ENCODE measurements around the gene HAPLN3. TPM values are rescaled to one million over a fixed set of nuclear protein-coding genes. Genes with fewer than 3 reads are reported as not detected.
"Not testable (repeated sequence)": the region's sequence is repeated elsewhere in the genome, so short reads cannot be mapped to it uniquely, and the experiment has no call there.

HAPLN3 gene
- total and polyA plus RNA-seq, 2 experiments from 2014 or later = 4.2 to 6.6 TPM

DNA sequence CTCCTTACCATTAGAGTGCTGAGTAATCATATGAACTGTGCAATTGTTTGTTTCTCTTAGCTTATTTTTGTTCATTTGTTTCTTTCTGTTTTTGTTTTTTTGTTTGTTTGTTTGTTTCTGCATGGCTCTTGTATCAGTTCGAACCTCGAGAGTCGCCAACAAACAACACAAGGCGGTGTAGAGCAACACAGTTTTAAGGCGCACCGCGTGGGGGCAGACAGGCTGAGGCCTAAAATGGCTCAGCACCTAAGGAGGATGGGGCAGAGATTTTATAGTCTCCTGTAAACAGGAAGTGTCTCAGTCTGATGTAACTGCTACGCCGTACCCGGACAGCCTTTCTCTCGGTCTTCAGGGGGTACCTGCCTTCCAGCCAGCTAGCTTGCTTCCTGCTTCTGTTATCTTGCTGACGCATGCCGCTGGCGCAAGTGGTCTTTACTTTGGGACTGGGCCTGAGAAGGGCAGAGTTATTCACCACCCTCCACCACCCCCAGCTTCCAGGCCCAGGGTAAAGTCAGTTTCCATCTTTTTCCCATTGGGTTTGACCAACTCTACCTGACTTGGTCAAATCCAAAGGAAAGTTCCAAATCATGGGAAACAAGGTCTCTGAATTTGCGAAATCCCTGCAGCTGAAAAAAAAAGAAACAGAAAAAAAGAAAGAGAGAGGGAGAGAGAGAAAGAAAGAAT lies 43.6 kb upstream of the HAPLN3 start:
- 88% methylated on average over 15 of the region's 15 CpGs for WGBS (ENCODE audit: low lambda C conversion rate, missing lambda C conversion rate)
- no peak for TF ChIP-seq EZH2 (IDR thresholded peaks at IDR 0.05; ENCODE audit: borderline replicate concordance)
- TF ChIP-seq, protein P1, sequence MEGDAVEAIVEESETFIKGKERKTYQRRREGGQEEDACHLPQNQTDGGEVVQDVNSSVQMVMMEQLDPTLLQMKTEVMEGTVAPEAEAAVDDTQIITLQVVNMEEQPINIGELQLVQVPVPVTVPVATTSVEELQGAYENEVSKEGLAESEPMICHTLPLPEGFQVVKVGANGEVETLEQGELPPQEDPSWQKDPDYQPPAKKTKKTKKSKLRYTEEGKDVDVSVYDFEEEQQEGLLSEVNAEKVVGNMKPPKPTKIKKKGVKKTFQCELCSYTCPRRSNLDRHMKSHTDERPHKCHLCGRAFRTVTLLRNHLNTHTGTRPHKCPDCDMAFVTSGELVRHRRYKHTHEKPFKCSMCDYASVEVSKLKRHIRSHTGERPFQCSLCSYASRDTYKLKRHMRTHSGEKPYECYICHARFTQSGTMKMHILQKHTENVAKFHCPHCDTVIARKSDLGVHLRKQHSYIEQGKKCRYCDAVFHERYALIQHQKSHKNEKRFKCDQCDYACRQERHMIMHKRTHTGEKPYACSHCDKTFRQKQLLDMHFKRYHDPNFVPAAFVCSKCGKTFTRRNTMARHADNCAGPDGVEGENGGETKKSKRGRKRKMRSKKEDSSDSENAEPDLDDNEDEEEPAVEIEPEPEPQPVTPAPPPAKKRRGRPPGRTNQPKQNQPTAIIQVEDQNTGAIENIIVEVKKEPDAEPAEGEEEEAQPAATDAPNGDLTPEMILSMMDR (IDR thresholded peaks at IDR 0.05; ENCODE audit: poor library complexity) = no peak
- TF ChIP-seq EZH2phosphoT487 (IDR thresholded peaks at IDR 0.05; ENCODE audit: low read depth, severe bottlenecking, unreplicated experiment) = no peak
- Histone ChIP-seq H3K36me3 (replicated peaks; ENCODE audit: insufficient read depth, low read depth) (no peaks in the 10 kb centered on the region), H3K27me3 (no peaks in the 10 kb centered on the region), H3K79me2 (no peaks in the 10 kb centered on the region), H3K4me2 (no peak overlapping the region), H2AFZ (no peak overlapping the region), H3K4me1 (ENCODE audit: insufficient read depth) (peaks cover 8% of the 10 kb centered on the region), H3K9me3 (ENCODE audit: low read depth) (no peaks in the 10 kb centered on the region), H4K20me1 (ENCODE audit: insufficient read depth, poor library complexity, severe bottlenecking) (no peaks in the 10 kb centered on the region), H3K4me3 (no peak overlapping the region), H3K27ac (no peak overlapping the region), H3K9me2 (replicated peaks; ENCODE audit: insufficient read depth) (no peaks in the 10 kb centered on the region)
- DNase-seq (ENCODE audit: low spot score) = no peak

DNA sequence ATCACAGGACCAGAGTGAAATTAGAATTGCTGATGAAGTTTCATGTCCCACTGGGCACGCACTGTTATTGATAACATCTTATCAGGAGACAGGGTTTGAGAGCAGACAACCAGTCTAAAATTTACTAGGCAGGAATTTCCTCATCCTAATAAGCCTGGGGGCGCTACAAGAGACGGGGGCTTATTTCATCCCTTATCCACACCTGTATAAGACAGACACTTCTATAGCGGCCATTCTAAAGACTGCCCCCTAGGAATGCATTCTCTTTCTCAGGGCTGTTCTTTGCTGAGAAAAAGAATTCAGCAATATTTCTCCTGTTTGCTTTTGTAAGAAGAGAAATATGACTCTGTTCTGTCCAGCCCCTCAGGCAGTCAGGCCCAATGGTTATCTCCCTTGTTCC lies 39.1 kb upstream of the HAPLN3 start:
- not testable (repeated sequence) for H3K9me2 ChIP-seq (replicated peaks; ENCODE audit: insufficient read depth); H3K27me3 ChIP-seq; H3K4me3 ChIP-seq; H3K36me3 ChIP-seq (replicated peaks; ENCODE audit: insufficient read depth, low read depth); H3K27ac ChIP-seq; H3K79me2 ChIP-seq; H2AFZ ChIP-seq; H3K4me2 ChIP-seq; H3K4me1 ChIP-seq (ENCODE audit: insufficient read depth); H4K20me1 ChIP-seq (ENCODE audit: insufficient read depth, poor library complexity, severe bottlenecking); DNase-seq (ENCODE audit: low spot score); H3K9me3 ChIP-seq (ENCODE audit: low read depth)
- 89% methylated on average over 4 of the region's 4 CpGs for whole genome bisulfite sequencing (ENCODE audit: low lambda C conversion rate, missing lambda C conversion rate)

DNA sequence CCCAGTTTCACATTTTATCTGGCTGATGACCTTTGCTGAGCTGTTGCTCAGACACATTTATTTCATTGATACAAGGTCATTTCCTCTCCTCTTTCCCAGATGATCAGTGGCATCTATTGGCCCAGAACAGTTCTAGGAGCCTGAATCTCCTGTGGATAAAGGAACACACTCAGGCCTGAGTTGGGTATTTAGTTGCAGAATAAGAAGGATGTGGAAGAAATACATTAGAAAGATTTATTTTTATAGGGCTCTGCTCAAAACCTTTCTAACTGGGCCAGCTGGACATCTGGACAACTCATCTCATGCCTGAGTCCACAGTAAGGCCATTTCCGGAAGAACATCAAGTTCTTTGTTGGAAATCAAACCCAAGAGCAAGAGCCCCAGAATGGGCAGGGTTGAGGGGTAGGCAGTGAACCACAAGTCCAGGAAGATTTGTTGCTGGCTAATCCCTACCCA lies 37.6 kb upstream of the HAPLN3 start:
- H3K4me2 ChIP-seq = no peak overlapping the region
- H3K4me3 ChIP-seq = no peak overlapping the region
- TF ChIP-seq EZH2phosphoT487 (IDR thresholded peaks at IDR 0.05; ENCODE audit: low read depth, severe bottlenecking, unreplicated experiment) = no peak
- TF ChIP-seq, protein P1 (IDR thresholded peaks at IDR 0.05; ENCODE audit: poor library complexity) = no peak
- TF ChIP-seq EZH2 (IDR thresholded peaks at IDR 0.05; ENCODE audit: borderline replicate concordance) = no peak
- H3K36me3 ChIP-seq (replicated peaks; ENCODE audit: insufficient read depth, low read depth) = no peaks in the 10 kb centered on the region
- WGBS (ENCODE audit: low lambda C conversion rate, missing lambda C conversion rate) = 96% methylated on average over 1 of the region's 1 CpG
- H4K20me1 ChIP-seq (ENCODE audit: insufficient read depth, poor library complexity, severe bottlenecking) = no peaks in the 10 kb centered on the region
- H3K4me1 ChIP-seq (ENCODE audit: insufficient read depth) = no peaks in the 10 kb centered on the region
- no peaks in the 10 kb centered on the region for H3K9me3 ChIP-seq (ENCODE audit: low read depth)
- no peaks in the 10 kb centered on the region for H3K9me2 ChIP-seq (replicated peaks; ENCODE audit: insufficient read depth)
- no peak for DNase-seq (ENCODE audit: low spot score)
- no peak overlapping the region for H2AFZ ChIP-seq
- no peaks in the 10 kb centered on the region for H3K79me2 ChIP-seq
- peak overlapping the region; percentile 34 for H3K27ac ChIP-seq
- no peaks in the 10 kb centered on the region for H3K27me3 ChIP-seq

DNA sequence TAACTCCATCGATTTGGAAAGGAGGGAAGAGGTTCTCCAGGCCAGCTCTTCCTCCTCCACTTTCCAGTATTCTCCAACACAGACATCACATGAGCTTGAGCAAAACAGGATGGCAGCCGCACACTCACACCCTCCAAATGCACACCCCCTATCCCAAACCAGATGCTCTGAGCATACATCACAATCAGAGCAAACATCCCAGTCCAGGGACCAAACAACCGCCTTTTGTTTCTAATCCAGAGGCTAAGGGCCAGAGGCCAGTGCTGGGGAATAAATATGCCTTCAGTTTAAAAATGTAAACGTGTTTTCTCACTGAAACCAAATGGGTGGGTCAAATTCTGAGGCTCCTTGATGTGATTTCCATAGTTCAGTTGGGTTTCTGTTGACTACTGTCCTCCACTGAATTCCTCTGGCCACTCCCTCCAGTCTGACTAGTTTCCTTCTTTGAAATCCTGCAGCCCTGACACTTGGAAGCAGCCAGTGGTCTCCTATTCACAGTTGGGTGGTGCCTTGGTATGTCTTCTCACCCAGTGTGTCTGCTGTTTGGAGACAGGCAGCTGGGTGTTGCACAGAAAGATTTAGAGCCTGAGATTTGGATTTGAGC lies 37.0 kb upstream of the HAPLN3 start:
- TF ChIP-seq EZH2 (IDR thresholded peaks at IDR 0.05; ENCODE audit: borderline replicate concordance) (no peak), EZH2phosphoT487 (IDR thresholded peaks at IDR 0.05; ENCODE audit: low read depth, severe bottlenecking, unreplicated experiment) (no peak)
- TF ChIP-seq, protein P1 (IDR thresholded peaks at IDR 0.05; ENCODE audit: poor library complexity) = no peak
- Histone ChIP-seq H3K27me3 (no peaks in the 10 kb centered on the region), H3K79me2 (no peaks in the 10 kb centered on the region), H3K4me3 (no peak overlapping the region), H3K9me3 (ENCODE audit: low read depth) (no peaks in the 10 kb centered on the region), H3K4me1 (ENCODE audit: insufficient read depth) (no peaks in the 10 kb centered on the region), H3K4me2 (no peak overlapping the region), H3K36me3 (replicated peaks; ENCODE audit: insufficient read depth, low read depth) (no peaks in the 10 kb centered on the region), H3K27ac (peak overlapping the region; percentile 34), H2AFZ (no peak overlapping the region), H3K9me2 (replicated peaks; ENCODE audit: insufficient read depth) (no peaks in the 10 kb centered on the region), H4K20me1 (ENCODE audit: insufficient read depth, poor library complexity, severe bottlenecking) (no peaks in the 10 kb centered on the region)
- WGBS (ENCODE audit: low lambda C conversion rate, missing lambda C conversion rate) = 58% methylated on average over 4 of the region's 4 CpGs
- no peak for DNase-seq (ENCODE audit: low spot score)
